HepG2 (cell line): ENCODE measurements around the gene CENPB. TPM values are rescaled to one million over a fixed set of nuclear protein-coding genes. Genes with fewer than 3 reads are reported as not detected.

Experiments
- CEBPB ChIP-seq: IDR thresholded peaks from 2 replicates; pipeline ENCODE4 v1.6.1; 2011; ENCODE audit warnings: low read depth, low read length, improper control_type of control experiment, borderline replicate concordance
- CENPX ChIP-seq: sonication (generic); formaldehyde crosslinking; IDR thresholded peaks from 2 replicates; pipeline ENCODE4 v1.9.0; 2021; ENCODE audit warnings: mild to moderate bottlenecking, missing genetic modification reagents, moderate library complexity
- FOXA1 ChIP-seq, 2 experiments: fragments of 450-650 bp in 1 of 2; sonication (generic) in 1 of 2; formaldehyde crosslinking in 1 of 2; IDR thresholded peaks; 2 replicates each; pipeline versions ENCODE4 v1.4.0 to v1.6.1; 2016 to 2020; ENCODE audit warnings: missing genetic modification reagents in 1 of 2
- FOXA3 ChIP-seq: IDR thresholded peaks from 2 replicates; pipeline ENCODE4 v1.6.1; 2016; ENCODE audit warnings: missing genetic modification reagents, missing compliant biosample characterization
- KDM2A ChIP-seq: sonication (generic); formaldehyde crosslinking; IDR thresholded peaks from 2 replicates; pipeline ENCODE4 v1.4.0; 2020; ENCODE audit warnings: low read depth, missing genetic modification reagents, borderline replicate concordance
- MLXIP ChIP-seq: sonication (generic); formaldehyde crosslinking; IDR thresholded peaks from 2 replicates; pipeline ENCODE4 v1.9.0; 2021; ENCODE audit warnings: missing genetic modification reagents, borderline replicate concordance
- NCOA1 ChIP-seq: sonication (generic); formaldehyde crosslinking; IDR thresholded peaks from 2 replicates; pipeline ENCODE4 v1.9.0; 2021; ENCODE audit warnings: missing genetic modification reagents
- RFX1 ChIP-seq: fragments of 450-650 bp; IDR thresholded peaks from 2 replicates; pipeline ENCODE4 v1.6.1; 2017
- SETDB1 ChIP-seq: sonication (generic); formaldehyde crosslinking; IDR thresholded peaks from 2 replicates; pipeline ENCODE4 v1.5.1; 2020; ENCODE audit warnings: missing genetic modification reagents, mild to moderate bottlenecking, borderline replicate concordance
- SRF ChIP-seq: IDR thresholded peaks from 2 replicates; pipeline ENCODE4 v1.6.1; 2011; ENCODE audit warnings: mild to moderate bottlenecking, low read depth, low read length, moderate library complexity
- ZNF619 ChIP-seq: sonication (generic); formaldehyde crosslinking; IDR thresholded peaks from 2 replicates; pipeline ENCODE4 v1.4.0; 2020; ENCODE audit warnings: mild to moderate bottlenecking, missing genetic modification reagents
- ZNF749 ChIP-seq: sonication (generic); formaldehyde crosslinking; IDR thresholded peaks from 2 replicates; pipeline ENCODE4 v1.8.0; 2022; ENCODE audit warnings: mild to moderate bottlenecking, missing genetic modification reagents, moderate library complexity, borderline replicate concordance
- polyA plus RNA-seq, 8 experiments: library from polyadenylated mRNA; depleted of rRNA in 3 of 8; stranded (reverse) in 7 of 8; unstranded in 1 of 8; fragments of >200 nt; fragmentation: Illumina TruSeq in 4 of 8; extraction: Trizol in 4 of 8; gene quantifications; 2 replicates each; pipeline versions ENCODE4 v1.2.1 to v1.2.3, GENCODE V29; 2011 to 2016; ENCODE audit warnings: low read depth in 4 of 8, missing spikeins in 1 of 8, mixed read lengths in 1 of 8; ENCODE audit not compliant: insufficient read depth in 1 of 8
- total RNA-seq, 5 experiments: library from RNA; depleted of rRNA; stranded (reverse); fragments of >200 nt; fragmentation: Illumina TruSeq; extraction: Trizol; gene quantifications; 2 replicates each; pipeline ENCODE4 v1.2.3, GENCODE V29; 2016; ENCODE audit warnings: low read depth in 1 of 5

Gene CENPB
- total and polyA plus RNA-seq, 2 of the 13 experiments (the other 11 are each of a cell fraction or from before 2014, with no cell fraction given): 10.4 to 54.5 TPM

GRCh38 chr20:3802524-3803239 lies 16.1 kb upstream of the CENPB start (continued):
- TF ChIP-seq CEBPB: peak; percentile 68
- no peak for TF ChIP-seq NCOA1 (CRISPR knock-in tag)
- no peak for TF ChIP-seq MLXIP (CRISPR knock-in tag)
- TF ChIP-seq KDM2A (CRISPR knock-in tag): no peak
- no peak for TF ChIP-seq ZNF619 (CRISPR knock-in tag)
- 0 out of 2 replicates have a peak, but pooled peaks have one; percentile 15 for TF ChIP-seq FOXA3 (CRISPR knock-in tag)
- TF ChIP-seq FOXA1 (IDR thresholded peaks at IDR 0.05): no peak
- peak; percentile 65; the same call in 1 of the 2 replicates for TF ChIP-seq FOXA1 (CRISPR knock-in tag; IDR thresholded peaks at IDR 0.05)
- no peak for TF ChIP-seq SETDB1 (CRISPR knock-in tag)
- no peak for TF ChIP-seq CENPX
- TF ChIP-seq RFX1: peak; percentile 27; the same call in 1 of the 2 replicates
- no peak for TF ChIP-seq ZNF749 (CRISPR knock-in tag)
- no peak for TF ChIP-seq SRF
